ENCODE data around the gene RALGPS1. TPM values are rescaled to one million over a fixed set of nuclear protein-coding genes. Genes with fewer than 3 reads are reported as not detected.

RALGPS1 gene
- total RNA-seq, 2 experiments from 2014 or later, result 1.9 to 2.2 TPM

DNA sequence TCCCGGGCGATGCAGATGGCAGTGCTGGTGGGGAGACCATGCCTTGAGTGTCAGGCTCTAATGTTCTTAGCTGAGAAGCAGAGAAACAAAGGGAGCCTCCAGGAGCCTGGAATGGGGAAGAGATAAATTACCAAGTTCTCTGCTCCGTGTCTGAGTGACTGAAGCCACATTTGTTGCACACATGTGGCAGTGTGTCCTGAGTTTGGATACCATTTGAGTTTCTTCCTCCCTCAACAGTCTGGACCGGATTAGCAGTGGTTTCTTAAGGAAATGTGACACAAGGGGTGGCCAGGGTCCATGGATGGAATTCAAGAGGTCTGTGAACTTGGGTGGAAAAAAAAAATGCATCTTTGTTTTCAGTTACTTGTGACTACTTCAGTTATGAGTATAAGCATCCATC lies 299.3 kb downstream of the RALGPS1 start:
- DNase-seq, result no peak
- peaks cover 1% of the 10 kb centered on the region for H3K4me1 Mint-ChIP-seq
- no peaks in the 10 kb centered on the region for H3K9me3 Mint-ChIP-seq
- H3K4me3 Mint-ChIP-seq, result no peak overlapping the region
- H3K27ac Mint-ChIP-seq, result no peak overlapping the region
- H3K36me3 Mint-ChIP-seq (ENCODE audit: low read depth), result no peaks in the 10 kb centered on the region
- ChIA-PET POLR2A (no interaction called here), CTCF (interaction anchor here (1.0 kb wide), 1 partner anchor 175 kb away, joined by 3 read pairs; no protein-coding TSS in a partner anchor)
- peaks cover 8% of the 10 kb centered on the region for H3K27me3 Mint-ChIP-seq

DNA sequence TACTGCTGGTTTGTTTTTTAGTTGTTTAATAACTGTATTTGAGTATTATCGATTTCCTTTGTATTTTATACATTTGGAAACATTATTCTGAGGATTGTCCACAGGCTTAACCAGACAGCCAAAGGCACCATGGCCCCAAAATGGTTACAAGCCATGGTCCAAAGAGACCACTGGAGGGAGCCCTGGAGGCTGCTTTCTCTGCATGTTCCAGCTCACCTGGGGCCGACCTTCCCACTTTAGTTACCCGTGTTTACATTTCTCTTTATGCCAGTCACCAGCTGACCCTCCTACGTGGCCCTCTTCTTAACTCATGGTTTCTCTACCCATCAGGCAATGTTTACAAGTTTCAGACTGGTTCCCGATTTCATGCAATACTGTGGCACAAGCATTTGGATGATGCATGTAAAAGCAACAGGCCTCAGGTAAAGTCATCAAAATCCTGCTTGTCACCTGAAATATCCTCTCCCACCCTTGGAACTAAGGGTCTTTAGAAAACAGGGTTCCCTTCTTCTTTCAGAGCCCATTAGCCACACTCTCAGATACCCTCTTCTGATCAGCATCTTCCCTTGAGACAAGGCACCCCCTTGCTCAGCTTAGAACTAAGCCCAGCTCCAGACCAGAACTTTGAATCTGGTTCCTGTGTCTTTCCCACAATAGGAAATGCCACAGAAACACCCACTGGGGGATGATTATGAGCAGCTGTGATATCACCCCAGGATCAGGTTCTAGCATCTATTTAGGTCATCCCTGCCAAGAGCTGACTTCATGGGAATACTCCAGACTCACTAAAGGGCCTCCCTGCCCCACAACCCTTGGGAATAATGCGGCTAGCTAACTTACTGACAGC lies 300.1 kb downstream of the RALGPS1 start:
- CTCF ChIA-PET, result interaction anchor here (1.0 to 1.2 kb wide), 3 partner anchors 10 to 269 kb away, joined by 3 to 6 read pairs (median 4); no protein-coding TSS in a partner anchor

DNA sequence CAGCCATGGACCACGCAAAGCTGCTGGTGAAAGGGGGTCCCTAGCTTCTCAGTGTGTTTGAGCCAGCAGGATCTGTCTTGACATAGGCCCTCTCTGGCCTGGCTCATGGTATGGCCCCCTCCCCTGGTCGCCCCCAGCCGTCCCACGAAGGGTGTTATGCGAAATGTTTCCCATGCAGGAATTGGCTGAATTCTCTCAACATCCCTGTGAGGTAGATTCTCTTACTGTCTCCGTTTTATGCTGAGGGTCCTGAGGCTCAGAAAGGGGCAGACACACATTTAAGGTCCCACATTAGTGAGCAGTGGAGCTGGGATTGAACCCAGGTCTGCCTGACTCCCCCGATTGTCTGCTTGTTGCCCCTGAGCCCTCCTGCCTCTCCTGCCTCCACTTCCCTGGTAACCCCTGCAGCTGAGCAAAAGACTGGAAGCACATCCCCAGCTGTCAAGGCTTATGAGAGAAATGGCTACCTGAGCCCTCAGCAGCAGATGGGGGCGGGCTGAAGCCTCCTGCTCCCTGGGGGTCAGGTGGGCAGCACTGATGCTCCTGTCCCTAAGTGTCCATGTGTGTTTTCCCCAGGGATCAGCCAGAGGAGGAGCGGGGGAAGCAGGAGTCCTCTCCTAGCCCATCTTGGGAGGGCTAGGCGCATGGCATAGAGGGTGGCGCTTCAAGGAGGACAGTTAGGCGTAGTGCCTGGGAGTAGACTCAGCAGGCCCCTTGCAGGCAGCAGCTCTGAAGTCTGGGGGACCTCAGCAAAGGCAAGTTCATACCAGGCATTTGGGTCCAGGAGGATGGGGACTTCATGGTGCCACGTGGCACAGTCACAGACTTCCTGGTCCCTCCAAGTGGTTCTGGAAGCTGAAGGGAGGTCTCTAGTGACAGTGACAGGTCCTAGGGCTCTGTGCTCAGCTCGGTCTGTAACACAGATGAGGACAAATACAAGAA lies 301.0 kb downstream of the RALGPS1 start:
- ChIA-PET POLR2A (no interaction called here), CTCF (interaction anchor here (1.1 to 1.2 kb wide), 3 partner anchors 9 to 270 kb away, joined by 3 to 6 read pairs (median 4); no protein-coding TSS in a partner anchor)
- H3K27me3 Mint-ChIP-seq, result peaks cover 4% of the 10 kb centered on the region

More for the DNA sequence above, 300.1 kb downstream of the RALGPS1 start:
- no peaks in the 10 kb centered on the region for H3K36me3 Mint-ChIP-seq (ENCODE audit: low read depth)
- no peak overlapping the region for H3K27ac Mint-ChIP-seq
- peaks cover 1% of the 10 kb centered on the region for H3K4me1 Mint-ChIP-seq
- POLR2A ChIA-PET, result no interaction called here
- H3K9me3 Mint-ChIP-seq, result no peaks in the 10 kb centered on the region
- no peak overlapping the region for H3K4me3 Mint-ChIP-seq
- peaks cover 8% of the 10 kb centered on the region for H3K27me3 Mint-ChIP-seq
- peak; percentile 70 for DNase-seq

GRCh38 chr9:127216210-127216887 lies 301.8 kb downstream of the RALGPS1 start:
- POLR2A ChIA-PET, result no interaction called here
- H3K4me3 Mint-ChIP-seq, result no peak overlapping the region
- CTCF ChIA-PET, result interaction anchor here (1.1 kb wide), 1 partner anchor 28 kb away, joined by 3 read pairs; no protein-coding TSS in a partner anchor
- no peak overlapping the region for H3K27ac Mint-ChIP-seq
- H3K9me3 Mint-ChIP-seq, result no peaks in the 10 kb centered on the region
- no peaks in the 10 kb centered on the region for H3K36me3 Mint-ChIP-seq (ENCODE audit: low read depth)
- H3K27me3 Mint-ChIP-seq, result peaks cover 11% of the 10 kb centered on the region
- peaks cover 3% of the 10 kb centered on the region for H3K4me1 Mint-ChIP-seq
- no peak for DNase-seq

More for the DNA sequence above, 301.0 kb downstream of the RALGPS1 start:
- Mint-ChIP-seq H3K27ac (no peak overlapping the region), H3K36me3 (ENCODE audit: low read depth) (no peaks in the 10 kb centered on the region), H3K4me1 (peaks cover 1% of the 10 kb centered on the region), H3K4me3 (no peak overlapping the region), H3K9me3 (no peaks in the 10 kb centered on the region)
- no peak for DNase-seq

GRCh38 chr9:127216888-127217217 lies 302.3 kb downstream of the RALGPS1 start:
- Mint-ChIP-seq H3K4me1 (peaks cover 7% of the 10 kb centered on the region), H3K36me3 (ENCODE audit: low read depth) (no peaks in the 10 kb centered on the region), H3K9me3 (no peaks in the 10 kb centered on the region), H3K27ac (no peak overlapping the region), H3K27me3 (peaks cover 12% of the 10 kb centered on the region), H3K4me3 (no peak overlapping the region)
- ChIA-PET POLR2A (no interaction called here), CTCF (no interaction called here)
- no peak for DNase-seq

GRCh38 chr9:127218818-127219217 lies 304.2 kb downstream of the RALGPS1 start:
- no peak for DNase-seq
- ChIA-PET CTCF (no interaction called here), POLR2A (no interaction called here)
- Mint-ChIP-seq H3K36me3 (ENCODE audit: low read depth) (no peaks in the 10 kb centered on the region), H3K4me3 (no peak overlapping the region), H3K9me3 (no peaks in the 10 kb centered on the region), H3K4me1 (peaks cover 13% of the 10 kb centered on the region), H3K27ac (no peak overlapping the region), H3K27me3 (peaks cover 26% of the 10 kb centered on the region)

GRCh38 chr9:127219520-127219919 lies 304.9 kb downstream of the RALGPS1 start:
- Mint-ChIP-seq H3K36me3 (ENCODE audit: low read depth) (no peaks in the 10 kb centered on the region), H3K27me3 (peaks cover 30% of the 10 kb centered on the region), H3K9me3 (no peaks in the 10 kb centered on the region), H3K27ac (no peak overlapping the region), H3K4me1 (peaks cover 15% of the 10 kb centered on the region), H3K4me3 (no peak overlapping the region)
- no peak for DNase-seq
- POLR2A ChIA-PET, result no interaction called here
- CTCF ChIA-PET, result no interaction called here

GRCh38 chr9:127221695-127222094 lies 307.1 kb downstream of the RALGPS1 start:
- Mint-ChIP-seq H3K27me3 (peaks cover 37% of the 10 kb centered on the region), H3K36me3 (ENCODE audit: low read depth) (no peaks in the 10 kb centered on the region), H3K27ac (no peak overlapping the region), H3K4me3 (no peak overlapping the region), H3K9me3 (no peaks in the 10 kb centered on the region), H3K4me1 (peaks cover 23% of the 10 kb centered on the region)
- ChIA-PET CTCF (interaction anchor here (1.9 kb wide), 1 partner anchor 11 kb away, joined by 4 read pairs; no protein-coding TSS in a partner anchor), POLR2A (no interaction called here)
- DNase-seq, result no peak

DNA sequence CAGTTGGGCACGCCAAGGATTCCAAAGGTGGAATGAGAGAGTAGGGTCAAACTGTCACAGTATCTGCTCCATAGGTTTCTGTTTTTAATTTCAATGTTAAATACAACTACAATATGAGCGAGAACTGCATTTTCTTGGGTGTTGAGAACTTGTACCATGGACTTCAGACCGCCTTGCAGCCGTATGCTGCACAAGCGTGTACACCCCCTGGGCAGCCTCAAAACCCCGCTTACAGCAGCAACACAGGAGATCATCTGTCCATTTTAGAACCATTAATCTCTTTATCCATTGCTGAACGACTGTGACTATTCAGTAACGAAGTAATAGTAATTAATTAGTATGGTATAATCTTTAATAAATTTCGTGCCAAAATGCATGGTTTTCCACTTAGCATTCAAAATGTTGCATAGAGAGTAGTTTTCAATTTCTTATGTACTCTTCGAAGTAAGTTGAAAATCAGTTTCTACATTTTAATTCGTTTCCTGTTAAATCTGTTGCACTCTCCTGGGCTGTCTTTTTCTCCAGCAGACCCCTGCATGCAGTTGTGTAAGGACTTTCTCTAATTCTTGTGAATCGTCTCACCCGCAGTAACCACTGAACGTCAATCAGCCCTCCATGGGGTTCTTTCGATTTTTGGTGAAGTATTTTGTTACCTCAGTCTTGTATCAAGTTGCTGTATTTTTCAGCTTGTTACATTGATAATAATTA lies 308.0 kb downstream of the RALGPS1 start:
- ChIA-PET POLR2A (no interaction called here), CTCF (interaction anchor here (1.9 kb wide), 1 partner anchor 12 kb away, joined by 4 read pairs; no protein-coding TSS in a partner anchor)
- H3K9me3 Mint-ChIP-seq, result no peaks in the 10 kb centered on the region
- no peak overlapping the region for H3K4me3 Mint-ChIP-seq
- peaks cover 39% of the 10 kb centered on the region for H3K27me3 Mint-ChIP-seq
- H3K27ac Mint-ChIP-seq, result no peak overlapping the region
- no peak for DNase-seq
- peaks cover 23% of the 10 kb centered on the region for H3K4me1 Mint-ChIP-seq
- no peaks in the 10 kb centered on the region for H3K36me3 Mint-ChIP-seq (ENCODE audit: low read depth)

DNA sequence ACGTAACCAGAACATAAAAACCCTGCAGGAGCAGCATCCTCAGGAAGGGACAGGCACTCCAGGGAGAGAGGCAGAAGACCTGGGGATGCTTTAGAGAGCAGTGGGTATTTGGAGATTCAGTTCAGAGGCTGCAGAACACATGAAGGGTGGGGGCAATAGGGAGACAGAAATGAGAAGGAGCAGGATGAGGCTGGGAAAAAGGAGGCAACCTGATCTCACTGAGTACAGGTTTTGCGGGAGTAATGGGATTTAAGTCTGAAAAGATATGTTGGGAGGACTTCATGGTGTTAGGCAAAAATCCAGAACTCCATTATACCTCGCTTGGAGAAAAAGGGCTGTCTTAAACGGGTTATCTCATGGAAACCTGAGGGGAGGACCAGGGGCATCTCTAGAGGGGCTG lies 308.7 kb downstream of the RALGPS1 start:
- Mint-ChIP-seq H3K9me3 (no peaks in the 10 kb centered on the region), H3K36me3 (ENCODE audit: low read depth) (no peaks in the 10 kb centered on the region), H3K27ac (no peak overlapping the region), H3K4me3 (no peak overlapping the region), H3K4me1 (peaks cover 23% of the 10 kb centered on the region), H3K27me3 (peaks cover 42% of the 10 kb centered on the region)
- CTCF ChIA-PET, result no interaction called here
- POLR2A ChIA-PET, result no interaction called here
- no peak for DNase-seq

DNA sequence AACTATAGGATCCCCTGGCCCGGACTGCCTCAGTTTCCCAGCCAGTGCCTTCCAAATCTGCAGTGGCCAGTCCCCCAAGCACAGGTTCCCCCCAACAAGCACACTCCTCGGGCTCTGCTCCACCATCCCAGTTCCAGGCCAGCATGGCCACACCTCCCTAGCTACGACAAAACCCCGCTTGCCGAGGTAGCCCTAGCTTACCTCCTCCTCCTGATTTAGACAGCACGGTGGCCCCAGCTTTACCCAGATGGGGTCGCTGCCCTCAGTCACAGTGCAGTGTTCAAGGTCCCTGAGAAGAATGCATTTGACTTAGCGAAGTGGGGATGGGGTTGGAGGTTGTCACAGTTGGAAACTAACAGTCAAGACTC lies 309.2 kb downstream of the RALGPS1 start:
- Mint-ChIP-seq H3K36me3 (ENCODE audit: low read depth) (no peaks in the 10 kb centered on the region), H3K4me1 (peaks cover 23% of the 10 kb centered on the region), H3K27me3 (peaks cover 43% of the 10 kb centered on the region), H3K9me3 (no peaks in the 10 kb centered on the region), H3K27ac (peak overlapping the region; percentile 85), H3K4me3 (peak overlapping the region; percentile 78)
- POLR2A ChIA-PET, result no interaction called here
- peak; percentile 12 for DNase-seq
- CTCF ChIA-PET, result interaction anchor here (1.2 to 2.1 kb wide), 3 partner anchors 9 to 173 kb away, joined by 4 to 6 read pairs (median 6); partner anchors contain the start of gene SLC2A8
